Motor neuron (in vitro differentiated cells): ENCODE measurements around the gene MAPK14. TPM values are rescaled to one million over a fixed set of nuclear protein-coding genes. Genes with fewer than 3 reads are reported as not detected.

Experiments
- ATAC-seq, 8 experiments: fragments of 200-7000 bp; cut with Tn5 transposase; replicated peaks in 6 of 8; 2 replicates each; pipeline ENCODE4 v1.8.0; 2021; ENCODE audit warnings: mild to moderate bottlenecking in 8 of 8, moderate library complexity in 8 of 8
- H3K27ac ChIP-seq, 2 donors: fragments of 250-450 bp; sonication (Bioruptor Pico); 2 replicates each; pipeline ENCODE4 v1.9.0; 2021; ENCODE audit warnings: antibody characterized with exemption in 2 of 2, mild to moderate bottlenecking in 2 of 2, moderate library complexity in 1 of 2
- H3K4me1 ChIP-seq, 2 donors: fragments of 250-450 bp; sonication (Bioruptor Pico); replicated peaks in 1 of 2; 2 replicates each; pipeline ENCODE4 v1.6.1; 2021; ENCODE audit warnings: antibody characterized with exemption in 2 of 2, mild to moderate bottlenecking in 2 of 2, moderate library complexity in 1 of 2
- H3K4me3 ChIP-seq, 5 donors: fragments of 250-450 bp; sonication (Bioruptor Pico); 2 replicates each; pipeline ENCODE4 v1.9.0; 2021; ENCODE audit warnings: antibody characterized with exemption in 5 of 5, mild to moderate bottlenecking in 5 of 5, moderate library complexity in 4 of 5
- WGBS, 10 experiments: fragments of 450-650 bp; shearing (Covaris generic); methylation state at CpG; one replicate each; pipeline ENCODE4 v1.0.0; 2022; 5-methylcytosine and 5-hydroxymethylcytosine counted together
- in situ Hi-C, 9 experiments: fragments of 400-800 bp; cut with MboI; loops; one replicate each; pipeline ENCODE4 v1.15.0; 2021; ENCODE audit warnings: low sequenced_read_pairs in 9 of 9, low pct_unique_long_range_greater_than_20kb in 2 of 9; ENCODE audit not compliant: unreplicated experiment in 9 of 9
- total RNA-seq, 8 experiments: library from RNA; unstranded; fragments of 300-600 nt; gene quantifications; 2 replicates each; pipeline versions ENCODE4 v1.2.3 to v1.2.4, GENCODE V29; 2022

The MAPK14 gene
- total RNA-seq, 8 experiments from 2014 or later = 14.7 to 52.3 (median 21.9) TPM

- Histone ChIP-seq H3K4me1 (no peaks in the 10 kb centered on the region), H3K27ac (no peak overlapping the region), H3K4me3 (no peak overlapping the region)
- WGBS, 10 experiments = 91 to 100% (median 100%) methylated on average over 1 to 10 of the region's 12 CpGs
- no peak for ATAC-seq
- in situ Hi-C loops = no loop called here
These were observed 15.1 kb downstream of the MAPK14 start for GRCh38 chr6:36042618-36043260.

GRCh38 chr6:36049582-36049981 lies 22.0 kb downstream of the MAPK14 start:
- 92 to 100% (median 100%) methylated on average over 1 to 2 of the region's 2 CpGs; no CpG with 5 or more reads in 3 of the 10 experiments for WGBS, 10 experiments
- Histone ChIP-seq H3K4me1 (no peaks in the 10 kb centered on the region), H3K27ac (no peak overlapping the region), H3K4me3 (no peak overlapping the region)
- in situ Hi-C loops = no loop called here
- no peak for ATAC-seq

DNA sequence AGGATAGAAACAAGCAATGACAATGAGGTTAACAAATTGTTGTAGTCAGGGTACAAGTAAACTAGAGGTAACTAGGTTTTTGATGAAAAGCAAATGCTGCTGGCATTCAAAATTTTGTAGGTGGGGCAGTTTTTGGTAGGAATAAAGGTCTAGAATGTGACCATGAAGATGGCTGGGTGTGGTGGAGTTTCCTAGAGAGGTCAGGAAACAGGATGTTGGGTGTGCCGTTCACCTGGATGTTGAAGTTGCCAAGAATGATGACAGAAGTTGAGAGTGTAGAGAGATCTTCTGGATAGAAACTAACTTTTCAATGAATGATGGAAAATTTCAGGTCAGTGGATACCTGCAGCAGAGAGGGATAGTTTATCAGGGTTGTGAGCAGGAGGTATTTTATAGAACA lies 22.7 kb downstream of the MAPK14 start:
- Histone ChIP-seq H3K4me1 (no peaks in the 10 kb centered on the region), H3K4me3 (no peak overlapping the region), H3K27ac (no peak overlapping the region)
- WGBS, 10 experiments = 71 to 100% (median 100%) methylated on average over 1 of the region's 1 CpG; no CpG with 5 or more reads in 2 of the 10 experiments
- in situ Hi-C loops = no loop called here
- ATAC-seq = no peak

- ATAC-seq = no peak
- in situ Hi-C loops = no loop called here
- Histone ChIP-seq H3K4me1 (no peaks in the 10 kb centered on the region), H3K27ac (no peak overlapping the region), H3K4me3 (no peak overlapping the region)
- 69 to 93% (median 88%) methylated on average over 3 to 16 of the region's 16 CpGs; no CpG with 5 or more reads in 2 of the 10 experiments for WGBS, 10 experiments
These were observed 23.5 kb downstream of the MAPK14 start for GRCh38 chr6:36050947-36051710.

DNA sequence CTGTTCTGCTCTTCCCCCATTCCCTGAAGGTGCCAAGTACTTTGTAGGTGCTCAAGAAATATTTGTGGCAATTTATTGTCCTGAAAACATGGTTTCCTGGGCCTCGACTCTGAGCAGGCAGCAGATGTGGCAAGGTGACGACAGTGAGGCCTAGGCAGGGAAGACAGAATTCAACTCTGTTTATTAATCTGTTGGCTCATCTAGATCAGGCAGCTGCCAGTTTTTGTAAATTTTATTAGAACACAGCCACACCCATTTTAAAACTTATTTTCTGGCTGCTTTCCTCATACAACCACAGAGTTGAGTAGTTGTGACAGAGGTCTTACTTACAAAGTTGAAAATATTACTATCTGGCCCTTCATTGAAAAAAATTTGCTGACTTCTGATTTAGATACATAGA lies 24.5 kb downstream of the MAPK14 start:
- H3K27ac ChIP-seq = no peak overlapping the region
- in situ Hi-C loops = no loop called here
- no peak overlapping the region for H3K4me3 ChIP-seq
- no peaks in the 10 kb centered on the region for H3K4me1 ChIP-seq
- 20 to 100% (median 90%) methylated on average over 1 to 2 of the region's 2 CpGs; no CpG with 5 or more reads in 2 of the 10 experiments for WGBS, 10 experiments
- ATAC-seq = peak in 3 of 8 experiments; percentile 49 to 88 (median 88)

DNA sequence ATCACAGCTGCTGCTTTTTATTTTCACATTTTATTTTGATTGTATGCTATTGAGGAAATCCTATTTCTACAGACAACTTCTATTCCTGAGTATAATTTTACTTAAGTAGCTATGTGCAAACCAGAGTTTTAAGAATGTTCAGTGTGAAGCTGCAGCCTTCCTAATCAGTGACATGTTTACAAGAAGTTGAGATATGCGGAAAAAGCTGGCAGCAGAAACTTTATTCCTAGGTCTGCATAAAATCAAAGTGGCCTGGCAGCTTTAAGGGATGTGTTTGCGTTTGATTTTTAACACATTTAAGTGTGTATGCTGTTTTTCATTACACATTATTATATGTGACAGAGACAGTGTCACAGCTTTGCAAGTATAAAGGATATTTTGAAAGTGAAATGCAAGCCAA lies 26.3 kb downstream of the MAPK14 start:
- no peak overlapping the region for H3K27ac ChIP-seq
- in situ Hi-C loops = no loop called here
- no peak overlapping the region for H3K4me3 ChIP-seq
- WGBS, 10 experiments = 39 to 100% (median 92%) methylated on average over 1 to 2 of the region's 2 CpGs; no CpG with 5 or more reads in 1 of the 10 experiments
- no peaks in the 10 kb centered on the region for H3K4me1 ChIP-seq
- ATAC-seq = no peak

GRCh38 chr6:36054415-36054814 lies 26.8 kb downstream of the MAPK14 start:
- in situ Hi-C loops = no loop called here
- Histone ChIP-seq H3K4me1 (no peaks in the 10 kb centered on the region), H3K4me3 (no peak overlapping the region), H3K27ac (no peak overlapping the region)
- no peak for ATAC-seq
- WGBS, 10 experiments = 50 to 100% (median 86%) methylated on average over 1 to 2 of the region's 2 CpGs; no CpG with 5 or more reads in 1 of the 10 experiments

DNA sequence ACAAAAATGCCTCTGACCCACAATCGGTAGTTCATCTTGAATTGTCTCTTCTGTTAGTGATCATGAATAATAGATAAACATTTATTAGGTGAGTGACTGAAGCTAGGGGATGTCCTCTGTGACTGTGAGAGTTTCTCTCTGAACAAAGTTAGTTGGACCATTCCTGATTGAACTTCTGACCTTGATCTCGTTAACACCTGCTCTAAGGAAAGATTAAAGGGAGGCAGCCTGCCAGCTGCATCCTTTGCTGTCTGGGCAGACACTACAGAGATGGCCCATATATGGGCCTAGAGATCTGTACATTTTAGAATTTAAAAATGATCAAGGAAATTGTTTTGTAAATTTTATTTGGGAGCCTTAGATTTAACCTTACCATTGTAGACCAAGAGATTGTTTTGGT lies 27.3 kb downstream of the MAPK14 start:
- ATAC-seq = no peak
- WGBS, 10 experiments = 49 to 100% (median 59%) methylated on average over 1 to 2 of the region's 2 CpGs; no CpG with 5 or more reads in 1 of the 10 experiments
- Histone ChIP-seq H3K4me1 (no peaks in the 10 kb centered on the region), H3K27ac (no peak overlapping the region), H3K4me3 (no peak overlapping the region)
- in situ Hi-C loops = no loop called here

DNA sequence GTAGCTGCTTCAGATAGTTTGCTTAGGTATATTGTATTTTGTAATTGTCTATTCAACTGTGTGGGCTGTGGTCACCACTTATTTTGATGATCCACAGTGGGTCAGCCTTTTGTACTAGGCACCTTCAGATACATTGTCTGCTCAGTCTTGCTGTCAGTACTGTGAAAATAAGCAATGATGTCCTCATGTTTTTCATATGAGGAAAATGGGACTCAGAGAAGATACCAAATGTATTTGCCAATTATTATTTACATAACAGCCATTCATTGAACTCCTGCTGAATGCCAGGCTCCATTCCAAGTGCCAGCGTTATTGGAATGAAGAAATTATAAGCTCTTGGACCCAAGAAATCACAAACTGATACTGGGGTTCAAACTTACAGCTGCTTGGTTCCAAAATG lies 28.6 kb downstream of the MAPK14 start:
- Histone ChIP-seq H3K27ac (no peak overlapping the region), H3K4me3 (no peak overlapping the region), H3K4me1 (no peaks in the 10 kb centered on the region)
- 14 to 100% (median 67%) methylated on average over 1 of the region's 1 CpG; no CpG with 5 or more reads in 5 of the 10 experiments for WGBS, 10 experiments
- no peak for ATAC-seq
- in situ Hi-C loops = no loop called here

- 33 to 100% (median 54%) methylated on average over 1 to 2 of the region's 2 CpGs for WGBS, 10 experiments
- Histone ChIP-seq H3K4me1 (no peaks in the 10 kb centered on the region), H3K4me3 (no peak overlapping the region), H3K27ac (no peak overlapping the region)
- no peak for ATAC-seq
- in situ Hi-C loops = no loop called here
These were observed 33.6 kb downstream of the MAPK14 start for GRCh38 chr6:36061236-36061635.

DNA sequence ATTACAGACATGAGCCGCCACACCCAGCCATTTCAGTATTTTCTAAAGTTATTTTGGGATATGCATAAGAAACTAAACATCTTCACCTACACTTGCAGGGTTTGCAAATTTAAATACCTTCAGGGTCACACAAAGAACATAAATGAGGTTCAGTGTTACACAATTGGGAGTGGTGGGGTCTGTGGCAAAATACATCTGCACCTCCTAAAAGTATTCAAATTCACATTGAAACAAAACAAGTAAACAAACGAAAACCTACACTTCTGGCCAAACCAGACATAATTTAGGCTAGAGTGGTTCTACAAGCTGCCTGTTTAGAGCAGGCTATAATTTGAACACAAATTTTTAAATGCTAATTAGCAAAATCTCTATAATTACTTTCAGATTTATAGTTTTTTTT lies 34.6 kb downstream of the MAPK14 start:
- H3K27ac ChIP-seq = no peak overlapping the region
- 25 to 100% (median 86%) methylated on average over 1 to 2 of the region's 2 CpGs; no CpG with 5 or more reads in 1 of the 10 experiments for WGBS, 10 experiments
- H3K4me1 ChIP-seq = no peaks in the 10 kb centered on the region
- H3K4me3 ChIP-seq = no peak overlapping the region
- in situ Hi-C loops = no loop called here
- no peak for ATAC-seq

- 83 to 100% (median 100%) methylated on average over 1 to 4 of the region's 4 CpGs; no CpG with 5 or more reads in 2 of the 10 experiments for WGBS, 10 experiments
- no peak overlapping the region for H3K4me3 ChIP-seq
- no peaks in the 10 kb centered on the region for H3K4me1 ChIP-seq
- in situ Hi-C loops = no loop called here
- H3K27ac ChIP-seq = no peak overlapping the region
- ATAC-seq = no peak
These were observed 35.9 kb downstream of the MAPK14 start for GRCh38 chr6:36063318-36064060.

DNA sequence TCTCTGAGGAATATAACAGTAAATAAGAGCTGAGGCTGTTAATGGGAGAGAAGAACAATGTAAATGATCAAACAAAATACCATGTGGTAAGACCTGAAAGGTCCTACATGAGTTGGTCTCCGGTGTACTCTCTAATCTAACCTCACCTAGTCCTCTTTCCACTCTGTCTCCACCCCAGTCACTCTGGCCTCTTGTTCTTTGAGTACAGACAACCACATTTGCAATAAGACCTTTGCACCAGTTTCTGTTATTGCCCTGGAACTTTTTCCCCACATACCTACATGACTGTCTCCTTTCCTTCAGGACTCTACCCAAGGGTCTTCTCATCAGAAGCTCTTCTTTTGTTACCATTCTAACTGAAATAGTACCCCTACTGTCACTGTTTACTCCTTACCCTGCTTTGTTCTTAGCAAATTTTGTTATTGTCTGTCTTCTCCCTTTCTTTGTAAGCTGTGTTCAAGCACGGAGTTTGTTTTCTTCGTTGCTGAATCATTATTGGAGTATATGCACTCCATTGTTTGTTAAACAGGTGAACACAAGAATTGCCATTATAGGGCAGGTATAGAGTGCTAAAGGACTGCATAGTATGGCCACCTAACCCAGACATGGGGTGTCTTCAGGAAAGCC lies 37.3 kb downstream of the MAPK14 start:
- ATAC-seq = no peak
- H3K27ac ChIP-seq = no peak overlapping the region
- H3K4me1 ChIP-seq = no peaks in the 10 kb centered on the region
- in situ Hi-C loops = no loop called here
- WGBS, 10 experiments = 60 to 100% (median 100%) methylated on average over 1 to 3 of the region's 3 CpGs; no CpG with 5 or more reads in 1 of the 10 experiments
- H3K4me3 ChIP-seq = no peak overlapping the region
